NCI-H345 (cell line): ENCODE measurements around the gene DNAI4.
A peak's percentile ranks its signal among the peaks of the same experiment; 100 is the strongest.

Experiments
- DNase-seq: peaks from one replicate; lab custom pipeline; 2025; lab: John Stamatoyannopoulos, UW

The DNAI4 gene

DNA sequence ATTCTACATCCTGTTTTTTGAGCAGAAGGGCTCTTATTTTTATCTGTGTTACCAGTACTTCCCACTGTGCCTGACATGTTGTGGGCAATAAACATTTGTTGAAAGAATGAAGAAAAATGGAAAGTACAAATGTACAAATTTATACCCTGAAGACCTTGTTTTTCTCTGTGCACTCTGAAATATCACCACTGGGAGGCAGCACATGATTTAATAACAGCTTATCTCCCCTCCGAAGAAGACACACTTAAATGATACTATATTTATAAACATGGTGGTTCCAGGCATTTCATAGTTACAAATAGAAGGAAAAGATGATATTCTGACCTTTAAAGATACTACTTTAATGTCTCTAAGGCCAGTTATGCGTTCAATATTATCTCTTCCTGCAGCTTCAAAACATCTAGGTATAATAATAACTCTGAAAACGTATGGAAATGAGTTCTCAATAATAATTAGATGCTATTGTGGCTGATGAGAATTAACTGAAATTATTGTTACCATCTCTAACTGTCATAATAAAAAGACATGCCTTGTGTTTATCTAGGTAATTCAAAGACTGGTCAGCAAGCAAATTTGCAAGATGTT lies 159.6 kb downstream of the DNAI4 start:
- DNase-seq: peak; percentile 47
